ENCODE results near the gene CCM2. TPM values are rescaled to one million over a fixed set of nuclear protein-coding genes. Genes with fewer than 3 reads are reported as not detected.

CCM2 gene
- total and polyA plus RNA-seq, 2 of the 8 experiments (the other 6 are each of a cell fraction or from before 2014, with no cell fraction given): 31.6 to 41.2 TPM

GRCh38 chr7:44994877-44995554 lies 5.0 kb upstream of the CCM2 start:
- H3K79me1 ChIP-seq (ENCODE audit: low read depth, low read length): no peaks in the 10 kb centered on the region
- H3K27ac ChIP-seq (ENCODE audit: low read depth, low read length): no peak overlapping the region
- H3K4me3 ChIP-seq (ENCODE audit: extremely low read depth in 1 of 4, insufficient read depth in 2 of 4, low read depth in 3 of 4, low read length in 4 of 4): no peak overlapping the region
- no peaks in the 10 kb centered on the region for H3K36me3 ChIP-seq (ENCODE audit: control insufficient read depth in 2 of 4, insufficient read depth in 4 of 4, low read length in 3 of 4)
- no peak for FAIRE-seq
- H3K79me2 ChIP-seq (ENCODE audit: control insufficient read depth in 1 of 2, insufficient read depth in 2 of 2, low read length in 2 of 2): no peaks in the 10 kb centered on the region
- H3K18ac ChIP-seq (ENCODE audit: extremely low read depth, low read length): no peak overlapping the region
- peaks cover 0 to 2% of the 10 kb centered on the region in 2 experiments; a peak in 1 of 4 replicates for H3K9me3 ChIP-seq (ENCODE audit: insufficient read depth in 2 of 2, low read depth in 1 of 2, low read length in 1 of 2)
- ChIA-PET POLR2A (ENCODE audit: partially characterized antibody) (interaction anchor here (1.1 to 10.3 kb wide), 3 partner anchors 9 to 12 kb away, joined by 6 to 193 read pairs (median 9); partner anchors contain the start of gene MYO1G), CTCF (ENCODE audit: partially characterized antibody) (interaction anchor here (0.7 to 1.3 kb wide), 2 partner anchors 21 kb away, joined by 3 to 6 read pairs; no protein-coding TSS in a partner anchor)
- no peak overlapping the region for H3K56ac ChIP-seq (replicated peaks; ENCODE audit: insufficient read length, low read depth, low read length)
- no peak overlapping the region for H2AFZ ChIP-seq (ENCODE audit: low read length)
- H3K27me3 ChIP-seq (replicated peaks in 1 of 4; ENCODE audit: control insufficient read depth in 3 of 4, extremely low read depth in 1 of 4, insufficient read depth in 3 of 4, low read length in 3 of 4): no peaks in the 10 kb centered on the region
- H3K14ac ChIP-seq (ENCODE audit: insufficient read length): no peak overlapping the region
- H2BK12ac ChIP-seq (ENCODE audit: low read depth, low read length): no peak overlapping the region
- no peak overlapping the region for H3K9ac ChIP-seq (replicated peaks in 1 of 4; ENCODE audit: extremely low read depth in 1 of 4, low read depth in 3 of 4, low read length in 3 of 4)
- no peak overlapping the region for H2AK5ac ChIP-seq (ENCODE audit: low read depth, low read length)
- TF ChIP-seq RFX5 (IDR thresholded peaks at IDR 0.05; ENCODE audit: borderline replicate concordance, low read depth, low read length) (no peak), KDM5A (IDR thresholded peaks at IDR 0.05; ENCODE audit: low read length) (no peak), NRF1 (IDR thresholded peaks at IDR 0.05; ENCODE audit: low read depth, low read length) (no peak)
- TF ChIP-seq, protein P1, sequence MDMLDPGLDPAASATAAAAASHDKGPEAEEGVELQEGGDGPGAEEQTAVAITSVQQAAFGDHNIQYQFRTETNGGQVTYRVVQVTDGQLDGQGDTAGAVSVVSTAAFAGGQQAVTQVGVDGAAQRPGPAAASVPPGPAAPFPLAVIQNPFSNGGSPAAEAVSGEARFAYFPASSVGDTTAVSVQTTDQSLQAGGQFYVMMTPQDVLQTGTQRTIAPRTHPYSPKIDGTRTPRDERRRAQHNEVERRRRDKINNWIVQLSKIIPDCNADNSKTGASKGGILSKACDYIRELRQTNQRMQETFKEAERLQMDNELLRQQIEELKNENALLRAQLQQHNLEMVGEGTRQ (IDR thresholded peaks at IDR 0.05; ENCODE audit: low read length): no peak
- no peak overlapping the region for H4K91ac ChIP-seq (replicated peaks; ENCODE audit: insufficient read length, low read length)
- H3K4me1 ChIP-seq (replicated peaks in 1 of 4; ENCODE audit: control insufficient read depth in 3 of 4, insufficient read depth in 4 of 4, low read length in 3 of 4): no peaks in the 10 kb centered on the region
- H4K5ac ChIP-seq (ENCODE audit: insufficient read length, low read depth, low read length): no peak overlapping the region
- no peak overlapping the region for H2BK20ac ChIP-seq (ENCODE audit: low read length)
- 89% methylated on average over 5 of the region's 5 CpGs; no CpG with 5 or more reads in 1 of the 2 experiments for WGBS, 2 experiments (ENCODE audit: extremely low coverage in 1 of 2, insufficient coverage in 1 of 2, insufficient read length in 1 of 2, insufficient replicate concordance in 2 of 2, low coverage in 1 of 2, low lambda C conversion rate in 2 of 2, missing lambda C conversion rate in 1 of 2)
- H3K23me2 ChIP-seq (ENCODE audit: low read depth, low read length): no peaks in the 10 kb centered on the region
- H3K4ac ChIP-seq (replicated peaks; ENCODE audit: insufficient read length, low read depth, low read length): no peak overlapping the region
- no peak overlapping the region for H2BK120ac ChIP-seq (replicated peaks; ENCODE audit: low read depth, low read length)
- H2BK15ac ChIP-seq (ENCODE audit: low read length): no peak overlapping the region
- H3K23ac ChIP-seq (ENCODE audit: insufficient read length): no peak overlapping the region
- H4K8ac ChIP-seq (ENCODE audit: extremely low read depth, insufficient read depth, low read length): no peak overlapping the region
- DNase-seq (ENCODE audit: low read depth in 1 of 2, low spot score in 2 of 2): no peak
- H4K20me1 ChIP-seq (replicated peaks in 1 of 2; ENCODE audit: control insufficient read depth in 1 of 2, insufficient read depth in 2 of 2, low read length in 2 of 2): no peaks in the 10 kb centered on the region
- no peak overlapping the region for H3K4me2 ChIP-seq (ENCODE audit: insufficient read depth in 1 of 2, low read depth in 2 of 2, low read length in 2 of 2)
- H2BK5ac ChIP-seq (ENCODE audit: low read depth, low read length): no peak overlapping the region

All from H1 (cell line).